Measurements from ENCODE around the gene TBXAS1.

Gene TBXAS1

DNA sequence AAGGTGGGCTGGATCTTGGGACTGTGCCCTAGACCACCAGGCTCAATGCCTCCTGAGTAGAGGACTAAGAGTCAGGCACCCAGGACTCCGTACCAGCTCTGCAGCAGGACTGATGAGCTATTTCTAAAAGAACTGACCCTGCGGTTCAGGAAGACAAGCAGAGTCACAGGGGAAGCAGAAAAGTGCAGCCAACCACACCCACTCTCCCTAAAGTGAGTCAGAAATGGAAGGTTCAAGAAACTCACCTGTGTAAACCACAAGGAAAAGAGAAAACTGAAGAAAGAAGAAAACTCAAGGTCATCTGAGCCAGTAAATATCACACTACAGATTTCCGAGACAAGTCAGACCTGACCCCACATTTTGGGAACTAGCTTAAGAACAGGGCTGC lies 231.2 kb downstream of the TBXAS1 start:
- Histone ChIP-seq H3K9me3 (ENCODE audit: insufficient read depth, low read depth, low read length) (no peaks in the 10 kb centered on the region), H3K9me2 (replicated peaks; ENCODE audit: low read depth, low read length) (no peaks in the 10 kb centered on the region), H3K79me2 (ENCODE audit: insufficient read depth, low read length) (peaks cover 56% of the 10 kb centered on the region), H3F3A (ENCODE audit: low read depth) (no peaks in the 10 kb centered on the region), H3K36me3 (ENCODE audit: insufficient read depth, low read length) (peaks cover 6% of the 10 kb centered on the region; the same call in 1 of the 2 replicates), H2AFZ (ENCODE audit: low read length) (no peak overlapping the region), H3K4me1 (ENCODE audit: insufficient read depth, low read length, poor library complexity, severe bottlenecking) (peaks cover 61% of the 10 kb centered on the region), H3K9ac (ENCODE audit: low read depth, low read length, poor library complexity, severe bottlenecking) (peak overlapping the region; percentile 87), H3K4me3 (ENCODE audit: low read length, poor library complexity, severe bottlenecking) (peak overlapping the region; percentile 97), H4K20me1 (ENCODE audit: insufficient read depth, low read length, poor library complexity, severe bottlenecking) (peaks cover 4% of the 10 kb centered on the region), H3K4me2 (ENCODE audit: low read depth, low read length, poor library complexity, severe bottlenecking) (peak overlapping the region; percentile 96), H3K27me3 (ENCODE audit: insufficient read depth, low read length, poor library complexity, severe bottlenecking) (no peaks in the 10 kb centered on the region)
- TF ChIP-seq, protein P1, sequence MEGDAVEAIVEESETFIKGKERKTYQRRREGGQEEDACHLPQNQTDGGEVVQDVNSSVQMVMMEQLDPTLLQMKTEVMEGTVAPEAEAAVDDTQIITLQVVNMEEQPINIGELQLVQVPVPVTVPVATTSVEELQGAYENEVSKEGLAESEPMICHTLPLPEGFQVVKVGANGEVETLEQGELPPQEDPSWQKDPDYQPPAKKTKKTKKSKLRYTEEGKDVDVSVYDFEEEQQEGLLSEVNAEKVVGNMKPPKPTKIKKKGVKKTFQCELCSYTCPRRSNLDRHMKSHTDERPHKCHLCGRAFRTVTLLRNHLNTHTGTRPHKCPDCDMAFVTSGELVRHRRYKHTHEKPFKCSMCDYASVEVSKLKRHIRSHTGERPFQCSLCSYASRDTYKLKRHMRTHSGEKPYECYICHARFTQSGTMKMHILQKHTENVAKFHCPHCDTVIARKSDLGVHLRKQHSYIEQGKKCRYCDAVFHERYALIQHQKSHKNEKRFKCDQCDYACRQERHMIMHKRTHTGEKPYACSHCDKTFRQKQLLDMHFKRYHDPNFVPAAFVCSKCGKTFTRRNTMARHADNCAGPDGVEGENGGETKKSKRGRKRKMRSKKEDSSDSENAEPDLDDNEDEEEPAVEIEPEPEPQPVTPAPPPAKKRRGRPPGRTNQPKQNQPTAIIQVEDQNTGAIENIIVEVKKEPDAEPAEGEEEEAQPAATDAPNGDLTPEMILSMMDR (conservative IDR thresholded peaks at IDR 0.05; ENCODE audit: low read length), result no peak
- no peak for TF ChIP-seq EZH2phosphoT487 (IDR thresholded peaks at IDR 0.05; ENCODE audit: borderline replicate concordance)

DNA sequence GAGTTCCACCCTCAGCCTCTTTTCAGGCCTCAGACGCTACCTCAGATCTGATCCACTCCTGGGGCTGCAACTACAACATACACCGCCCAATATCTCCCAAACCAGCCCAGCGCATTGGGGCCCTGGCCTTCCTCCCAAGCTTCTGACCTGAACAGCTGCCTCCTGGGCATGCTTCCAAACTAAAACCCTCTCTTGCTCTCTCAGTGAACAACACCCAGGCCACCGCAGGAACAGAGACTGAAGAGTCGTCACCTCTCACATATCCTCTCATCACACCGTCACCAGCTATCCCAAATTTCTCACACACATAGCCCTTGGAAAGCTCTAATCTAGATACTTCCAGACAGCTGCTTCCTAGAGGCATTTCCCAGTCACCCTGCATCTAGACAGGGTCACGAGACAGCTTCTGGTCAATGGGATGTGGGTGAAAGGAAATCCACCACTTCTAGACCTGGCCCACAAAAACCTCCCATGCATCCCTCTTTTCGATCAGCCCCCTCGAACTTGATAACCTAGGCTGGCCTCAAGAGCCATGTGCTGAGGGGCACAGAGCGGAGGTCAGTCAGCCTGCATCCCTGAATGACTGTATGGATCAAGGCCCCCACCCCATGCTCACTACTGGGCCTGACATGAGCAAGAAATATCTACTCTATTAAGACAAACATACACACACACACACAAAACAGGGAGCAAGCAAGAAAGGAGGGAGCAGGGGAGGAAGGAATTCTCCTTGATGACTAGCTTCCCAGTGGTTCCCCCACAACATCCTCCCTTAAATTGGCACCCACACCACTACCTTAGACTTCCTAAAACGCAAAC lies 231.9 kb downstream of the TBXAS1 start:
- TF ChIP-seq EZH2phosphoT487 (IDR thresholded peaks at IDR 0.05; ENCODE audit: borderline replicate concordance), result no peak
- TF ChIP-seq, protein P1 (conservative IDR thresholded peaks at IDR 0.05; ENCODE audit: low read length), result no peak
- H4K20me1 ChIP-seq (ENCODE audit: insufficient read depth, low read length, poor library complexity, severe bottlenecking), result no peaks in the 10 kb centered on the region
- H3K9me3 ChIP-seq (ENCODE audit: insufficient read depth, low read depth, low read length), result no peaks in the 10 kb centered on the region
- H3F3A ChIP-seq (ENCODE audit: low read depth), result no peaks in the 10 kb centered on the region
- H3K27me3 ChIP-seq (ENCODE audit: insufficient read depth, low read length, poor library complexity, severe bottlenecking), result no peaks in the 10 kb centered on the region
- H2AFZ ChIP-seq (ENCODE audit: low read length), result no peak overlapping the region
- peaks cover 6% of the 10 kb centered on the region; the same call in 1 of the 2 replicates for H3K36me3 ChIP-seq (ENCODE audit: insufficient read depth, low read length)
- peak overlapping the region; percentile 97 for H3K4me3 ChIP-seq (ENCODE audit: low read length, poor library complexity, severe bottlenecking)
- H3K4me1 ChIP-seq (ENCODE audit: insufficient read depth, low read length, poor library complexity, severe bottlenecking), result peaks cover 61% of the 10 kb centered on the region
- peaks cover 53% of the 10 kb centered on the region for H3K79me2 ChIP-seq (ENCODE audit: insufficient read depth, low read length)
- H3K4me2 ChIP-seq (ENCODE audit: low read depth, low read length, poor library complexity, severe bottlenecking), result peak overlapping the region; percentile 96
- peak overlapping the region; percentile 87 for H3K9ac ChIP-seq (ENCODE audit: low read depth, low read length, poor library complexity, severe bottlenecking)
- H3K9me2 ChIP-seq (replicated peaks; ENCODE audit: low read depth, low read length), result no peaks in the 10 kb centered on the region

DNA sequence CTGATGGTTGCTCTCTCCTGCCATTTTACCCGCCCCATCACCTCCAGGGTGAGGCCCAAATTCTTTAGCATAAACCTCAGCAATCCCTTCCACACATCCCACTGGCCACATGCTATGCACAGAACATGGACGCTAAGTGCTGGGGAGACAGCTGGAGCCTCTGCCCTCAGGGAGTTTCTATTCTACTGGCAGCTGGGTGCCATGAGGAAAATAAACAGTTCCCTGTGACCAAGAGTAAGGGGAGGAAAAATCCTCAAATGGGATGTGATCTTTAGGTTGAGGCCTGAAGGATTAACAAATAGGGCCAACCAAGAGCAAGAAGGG lies 232.5 kb downstream of the TBXAS1 start:
- Histone ChIP-seq H3K4me2 (ENCODE audit: low read depth, low read length, poor library complexity, severe bottlenecking) (peak overlapping the region; percentile 96), H3K36me3 (ENCODE audit: insufficient read depth, low read length) (peaks cover 4% of the 10 kb centered on the region; the same call in 1 of the 2 replicates), H3K4me1 (ENCODE audit: insufficient read depth, low read length, poor library complexity, severe bottlenecking) (peaks cover 58% of the 10 kb centered on the region), H3K4me3 (ENCODE audit: low read length, poor library complexity, severe bottlenecking) (peak overlapping the region; percentile 97), H3K27me3 (ENCODE audit: insufficient read depth, low read length, poor library complexity, severe bottlenecking) (no peaks in the 10 kb centered on the region), H3K9me3 (ENCODE audit: insufficient read depth, low read depth, low read length) (0 out of 2 replicates have a peak, but pooled peaks cover 4% of the 10 kb centered on the region), H3F3A (ENCODE audit: low read depth) (no peaks in the 10 kb centered on the region), H2AFZ (ENCODE audit: low read length) (no peak overlapping the region), H3K9me2 (replicated peaks; ENCODE audit: low read depth, low read length) (no peaks in the 10 kb centered on the region), H3K9ac (ENCODE audit: low read depth, low read length, poor library complexity, severe bottlenecking) (peak overlapping the region; percentile 87), H3K79me2 (ENCODE audit: insufficient read depth, low read length) (peaks cover 49% of the 10 kb centered on the region), H4K20me1 (ENCODE audit: insufficient read depth, low read length, poor library complexity, severe bottlenecking) (no peaks in the 10 kb centered on the region)
- no peak for TF ChIP-seq EZH2phosphoT487 (IDR thresholded peaks at IDR 0.05; ENCODE audit: borderline replicate concordance)
- TF ChIP-seq, protein P1 (conservative IDR thresholded peaks at IDR 0.05; ENCODE audit: low read length), result no peak

Data from Loucy (cell line).